Astrocyte of the hippocampus (primary cell): ENCODE results near the gene ITLN1.
"Not testable (repeated sequence)": the region's sequence is repeated elsewhere in the genome, so short reads cannot be mapped to it uniquely, and the experiment has no call there.

Source experiments
- DNase-seq: peaks from one replicate; pipeline ENCODE4 v3.0.0; 2011; ENCODE audit warnings: low read depth, low spot score

ITLN1 gene

GRCh38 chr1:160883581-160884513, 1.1 kb downstream of the ITLN1 start:
- DNase-seq: no peak

- DNase-seq: no peak
These were observed 2.4 kb downstream of the ITLN1 start for GRCh38 chr1:160882582-160882981.

- DNase-seq: not testable (repeated sequence)
These were observed 3.7 kb downstream of the ITLN1 start for GRCh38 chr1:160881264-160881663.

GRCh38 chr1:160880216-160880615, 4.8 kb downstream of the ITLN1 start:
- DNase-seq: no peak

- DNase-seq: no peak
These were observed 5.9 kb downstream of the ITLN1 start for GRCh38 chr1:160879056-160879455.

GRCh38 chr1:160877221-160877620, 7.8 kb downstream of the ITLN1 start:
- DNase-seq: no peak

- no peak for DNase-seq
These were observed 8.7 kb downstream of the ITLN1 start for GRCh38 chr1:160876311-160876710.

- not testable (repeated sequence) for DNase-seq
These were observed 9.4 kb downstream of the ITLN1 start for GRCh38 chr1:160875591-160875990.

- DNase-seq: no peak
These were observed 10.0 kb downstream of the ITLN1 start for GRCh38 chr1:160874935-160875334.

- no peak for DNase-seq
These were observed 16.8 kb downstream of the ITLN1 start for GRCh38 chr1:160868141-160868540.

- not testable (repeated sequence) for DNase-seq
These were observed 17.3 kb downstream of the ITLN1 start for GRCh38 chr1:160867651-160868050.

- no peak for DNase-seq
These were observed 18.2 kb downstream of the ITLN1 start for GRCh38 chr1:160866695-160867260.

GRCh38 chr1:160866001-160866694, 18.8 kb downstream of the ITLN1 start:
- DNase-seq: no peak

- DNase-seq: no peak
These were observed 19.6 kb downstream of the ITLN1 start for GRCh38 chr1:160865337-160865736.

- no peak for DNase-seq
These were observed 20.8 kb downstream of the ITLN1 start for GRCh38 chr1:160864173-160864572.

- no peak for DNase-seq
These were observed 21.2 kb downstream of the ITLN1 start for GRCh38 chr1:160863774-160864131.

- no peak for DNase-seq
These were observed 21.8 kb downstream of the ITLN1 start for GRCh38 chr1:160863061-160863773.

GRCh38 chr1:160862203-160863060, 22.5 kb downstream of the ITLN1 start, which contains the start of gene CD244:
Gene CD244 (minus strand): TSS chr1:160862887. CDS start chr1:160862677, 210 bp downstream.
- no peak for DNase-seq

- DNase-seq: no peak
These were observed 24.0 kb downstream of the ITLN1 start for GRCh38 chr1:160860840-160861505.

- DNase-seq: no peak
These were observed 25.8 kb downstream of the ITLN1 start for GRCh38 chr1:160859166-160859565.
